GM23338 (cell line): ENCODE results near the gene MKKS. TPM values are rescaled to one million over a fixed set of nuclear protein-coding genes. Genes with fewer than 3 reads are reported as not detected.

Experiments
- ATAC-seq: fragments of 200-7000 bp; cut with Tn5 transposase; 3 replicates; pipeline ENCODE4 v1.9.1; 2020
- DNase-seq: peaks from one replicate; pipeline ENCODE4 v3.0.0-alpha.2; 2015; ENCODE audit warnings: low spot score
- H2AFZ ChIP-seq: fragments of 200-600 bp; sonication (generic); 2 replicates; pipeline ENCODE4 v1.8.0; 2016; ENCODE audit warnings: antibody characterized with exemption, mild to moderate bottlenecking, moderate library complexity
- H3F3A ChIP-seq: fragments of 200-600 bp; sonication (generic); replicated peaks from 2 replicates; pipeline ENCODE4 v1.8.0; 2017; ENCODE audit warnings: antibody characterized with exemption, mixed run types, low read depth
- H3K27ac ChIP-seq: fragments of 200-600 bp; sonication (generic); 2 replicates; pipeline ENCODE4 v1.6.1; 2016; ENCODE audit warnings: low read depth
- H3K27me3 ChIP-seq: fragments of 200-600 bp; sonication (generic); 2 replicates; pipeline ENCODE4 v1.8.0; 2016; ENCODE audit warnings: mild to moderate bottlenecking, mixed run types, moderate library complexity; ENCODE audit not compliant: insufficient read depth
- H3K36me3 ChIP-seq: fragments of 200-600 bp; sonication (generic); 2 replicates; pipeline ENCODE4 v1.8.0; 2016; ENCODE audit warnings: mild to moderate bottlenecking; ENCODE audit not compliant: insufficient read depth
- H3K4me1 ChIP-seq: fragments of 200-600 bp; sonication (generic); 2 replicates; pipeline ENCODE4 v1.8.0; 2016; ENCODE audit warnings: mild to moderate bottlenecking, moderate library complexity; ENCODE audit not compliant: insufficient read depth
- H3K4me2 ChIP-seq: fragments of 200-600 bp; sonication (generic); 2 replicates; pipeline ENCODE4 v1.7.1; 2017; ENCODE audit warnings: mixed run types
- H3K4me3 ChIP-seq: fragments of 200-600 bp; sonication (generic); 2 replicates; pipeline ENCODE4 v1.6.1; 2016; ENCODE audit warnings: mixed run types
- H3K79me2 ChIP-seq: fragments of 200-600 bp; sonication (generic); replicated peaks from 2 replicates; pipeline ENCODE4 v1.8.0; 2017; ENCODE audit warnings: mild to moderate bottlenecking; ENCODE audit not compliant: insufficient read depth
- H3K9me2 ChIP-seq: fragments of 200-600 bp; sonication (generic); 2 replicates; pipeline ENCODE4 v1.8.0; 2017; ENCODE audit not compliant: insufficient read depth
- H4K20me1 ChIP-seq: fragments of 200-600 bp; sonication (generic); replicated peaks from 2 replicates; pipeline ENCODE4 v1.8.0; 2017; ENCODE audit warnings: mild to moderate bottlenecking; ENCODE audit not compliant: insufficient read depth
- H3K27ac Mint-ChIP-seq: 2 replicates; pipeline ENCODE4 v1.8.0; 2020; ENCODE audit warnings: inconsistent platforms, mild to moderate bottlenecking, moderate library complexity, mixed read lengths
- H3K27me3 Mint-ChIP-seq: 3 replicates; pipeline ENCODE4 v1.8.0; 2022; ENCODE audit warnings: low read depth, mild to moderate bottlenecking, moderate library complexity, mixed read lengths, inconsistent platforms; ENCODE audit not compliant: insufficient read depth, poor library complexity
- H3K36me3 Mint-ChIP-seq: 3 replicates; pipeline ENCODE4 v1.8.0; 2021; ENCODE audit warnings: low read depth, mild to moderate bottlenecking, inconsistent platforms, moderate library complexity, mixed read lengths
- H3K4me1 Mint-ChIP-seq: 3 replicates; pipeline ENCODE4 v1.8.0; 2020; ENCODE audit warnings: mild to moderate bottlenecking, inconsistent platforms, mixed read lengths
- H3K4me3 Mint-ChIP-seq: 3 replicates; pipeline ENCODE4 v1.8.0; 2021; ENCODE audit warnings: moderate library complexity, mild to moderate bottlenecking, inconsistent platforms, mixed read lengths
- H3K9me3 Mint-ChIP-seq: 3 replicates; pipeline ENCODE4 v1.8.0; 2020; ENCODE audit warnings: moderate library complexity, mild to moderate bottlenecking, inconsistent platforms, mixed read lengths
- CTCF ChIP-seq, 2 experiments: fragments of 200-600 bp in 1 of 2; sonication (generic) in 1 of 2; conservative IDR thresholded peaks; 2 replicates each; pipeline versions ENCODE4 v1.5.1 to v1.6.1; 2016 to 2017; ENCODE audit warnings: antibody characterized with exemption in 2 of 2, low read depth in 2 of 2, mild to moderate bottlenecking in 2 of 2, moderate library complexity in 1 of 2
- EZH2 ChIP-seq: fragments of 200-600 bp; sonication (generic); IDR thresholded peaks from one replicate; pipeline ENCODE4 v1.8.0; 2017; ENCODE audit warnings: antibody characterized with exemption, mild to moderate bottlenecking, low read depth; ENCODE audit not compliant: unreplicated experiment
- EZH2phosphoT487 ChIP-seq: fragments of 200-600 bp; sonication (generic); IDR thresholded peaks from one replicate; pipeline ENCODE4 v1.8.1; 2018; ENCODE audit warnings: antibody characterized with exemption; ENCODE audit not compliant: unreplicated experiment
- POLR2AphosphoS5 ChIP-seq: IDR thresholded peaks from 2 replicates; pipeline ENCODE4 v1.6.1; 2016; ENCODE audit warnings: antibody characterized with exemption, low read depth
- ZNF114 ChIP-seq: fragments of 250-450 bp; sonication (Bioruptor Pico); IDR thresholded peaks from 2 replicates; pipeline ENCODE4 v1.5.0; 2020; ENCODE audit warnings: mild to moderate bottlenecking, moderate library complexity
- ZNF462 ChIP-seq: fragments of 250-450 bp; sonication (Bioruptor Pico); IDR thresholded peaks from 2 replicates; pipeline ENCODE4 v1.5.0; 2020; ENCODE audit warnings: mild to moderate bottlenecking, moderate library complexity
- polyA plus RNA-seq: library from polyadenylated mRNA; unstranded; fragments of >200 nt; fragmentation: Nextera tagmentation; extraction: Ambion mirVana; gene quantifications from 2 replicates; pipeline ENCODE4 v1.2.1, GENCODE V29; 2016
- total RNA-seq: library from RNA; depleted of rRNA; stranded (reverse); fragments of >200 nt; shearing (Covaris generic); gene quantifications from 2 replicates; pipeline ENCODE4 v1.2.3, GENCODE V29; 2014

The MKKS gene
- total and polyA plus RNA-seq, 2 experiments from 2014 or later = 13.4 to 16.7 TPM

GRCh38 chr20:10404959-10405530 is 29.0 kb downstream of the MKKS start:
- Histone ChIP-seq H3K4me3 (no peak overlapping the region), H3K9me2 (peaks cover 3% of the 10 kb centered on the region; the same call in 1 of the 2 replicates), H4K20me1 (no peaks in the 10 kb centered on the region), H3K27ac (no peak overlapping the region), H3K27me3 (no peaks in the 10 kb centered on the region), H3F3A (no peaks in the 10 kb centered on the region), H2AFZ (no peak overlapping the region), H3K4me2 (no peak overlapping the region), H3K36me3 (no peaks in the 10 kb centered on the region), H3K79me2 (no peaks in the 10 kb centered on the region), H3K4me1 (no peaks in the 10 kb centered on the region)
- no peaks in the 10 kb centered on the region for H3K4me1 Mint-ChIP-seq
- no peak for ATAC-seq
- TF ChIP-seq ZNF114 (CRISPR knock-in tag) = no peak
- TF ChIP-seq ZNF462 (CRISPR knock-in tag) = no peak
- TF ChIP-seq CTCF (conservative IDR thresholded peaks at IDR 0.05; ENCODE audit: low read depth in 2 of 2) = no peak
- no peak for TF ChIP-seq POLR2AphosphoS5
- no peak for TF ChIP-seq EZH2
- TF ChIP-seq EZH2phosphoT487 = no peak
- DNase-seq = no peak
- no peak overlapping the region for H3K27ac Mint-ChIP-seq
- no peaks in the 10 kb centered on the region for H3K36me3 Mint-ChIP-seq
- H3K9me3 Mint-ChIP-seq = no peaks in the 10 kb centered on the region
- H3K4me3 Mint-ChIP-seq = no peak overlapping the region
- H3K27me3 Mint-ChIP-seq = peaks cover 7% of the 10 kb centered on the region
